LNCAP (cell line): ENCODE measurements around the gene CRHR1.

Experiments used
- CTCF ChIP-seq: fragments of 450-650 bp; IDR thresholded peaks from 2 replicates; pipeline ENCODE4 v1.5.1; 2017; ENCODE audit warnings: mild to moderate bottlenecking

Gene CRHR1

GRCh38 chr17:45848868-45849535 is 64.9 kb downstream of the CRHR1 start:
- TF ChIP-seq CTCF: no peak

- TF ChIP-seq CTCF: no peak
Measured at GRCh38 chr17:45849536-45849990, 65.4 kb downstream of the CRHR1 start.

GRCh38 chr17:45850011-45850410 is 65.9 kb downstream of the CRHR1 start:
- no peak for TF ChIP-seq CTCF

- no peak for TF ChIP-seq CTCF
Measured at GRCh38 chr17:45850468-45850867, 66.3 kb downstream of the CRHR1 start.

- no peak for TF ChIP-seq CTCF
Measured at GRCh38 chr17:45851022-45851421, 66.9 kb downstream of the CRHR1 start.

- no peak for TF ChIP-seq CTCF
Measured at GRCh38 chr17:45851464-45851863, 67.3 kb downstream of the CRHR1 start.

GRCh38 chr17:45851873-45852272 is 67.8 kb downstream of the CRHR1 start:
- TF ChIP-seq CTCF: no peak
